Hindlimb muscle (tissue), 1 donor: ENCODE results near the gene ARR3. TPM values are rescaled to one million over a fixed set of nuclear protein-coding genes. Genes with fewer than 3 reads are reported as not detected.
A peak's percentile ranks its signal among the peaks of the same experiment; 100 is the strongest.
"Not testable (repeated sequence)": the region's sequence is repeated elsewhere in the genome, so short reads cannot be mapped to it uniquely, and the experiment has no call there.

Experiments used
- DNase-seq: peaks from one replicate; pipeline ENCODE4 v3.0.0-alpha.2; 2013
- polyA plus RNA-seq: library from polyadenylated mRNA; unstranded; fragments of 120-200 nt; gene quantifications from one replicate; pipeline ENCODE4 v1.2.1, GENCODE V29; 2013; ENCODE audit not compliant: insufficient read length

ARR3 gene
- polyA plus RNA-seq, 1 donor = 0.41 TPM

- DNase-seq = no peak
These were observed 13.8 kb downstream of the ARR3 start, which contains the start of gene RAB41 for GRCh38 chrX:70281951-70282350. TSS of gene RAB41 (plus strand) at chrX:70282172. CDS start at chrX:70282218, 46 bp downstream.

GRCh38 chrX:70289168-70289792, 21.1 kb downstream of the ARR3 start:
- no peak for DNase-seq

- peak; percentile 89 for DNase-seq
These were observed 21.9 kb downstream of the ARR3 start, which contains the start of the genes KIF4A and PDZD11 for GRCh38 chrX:70289793-70290770. TSS of gene KIF4A (plus strand) at chrX:70290104. CDS start at chrX:70290459, 355 bp downstream. TSS of gene PDZD11 (minus strand) at chrX:70289927. CDS start at chrX:70289341, 586 bp downstream.

- no peak for DNase-seq
These were observed 24.7 kb downstream of the ARR3 start for GRCh38 chrX:70292788-70293187.

GRCh38 chrX:70293621-70294020, 25.5 kb downstream of the ARR3 start:
- DNase-seq = no peak

- DNase-seq = no peak
These were observed 33.6 kb downstream of the ARR3 start for GRCh38 chrX:70301716-70302115.

- no peak for DNase-seq
These were observed 45.4 kb downstream of the ARR3 start for GRCh38 chrX:70313503-70313902.

GRCh38 chrX:70322784-70323183, 54.6 kb downstream of the ARR3 start:
- no peak for DNase-seq

- DNase-seq = not testable (repeated sequence)
These were observed 55.5 kb downstream of the ARR3 start for GRCh38 chrX:70323628-70324027.

GRCh38 chrX:70324326-70324725, 56.2 kb downstream of the ARR3 start:
- DNase-seq = no peak

- DNase-seq = no peak
These were observed 63.0 kb downstream of the ARR3 start for GRCh38 chrX:70331161-70331560.

Other genes starting within 250 kb of the ARR3 start
- gene AWAT2, start 218.4 kb upstream of the ARR3 start, polyA plus RNA-seq = not detected
- gene OTUD6A, start 205.9 kb upstream of the ARR3 start, polyA plus RNA-seq = not detected
- gene IGBP1, start 134.9 kb upstream of the ARR3 start, polyA plus RNA-seq = 117 TPM
- not detected for gene DGAT2L6, start 90.9 kb upstream of the ARR3 start, polyA plus RNA-seq
- not detected for gene AWAT1, start 33.7 kb upstream of the ARR3 start, polyA plus RNA-seq
- 0.25 TPM for gene P2RY4, start 8.1 kb upstream of the ARR3 start, polyA plus RNA-seq
- 0.36 TPM for gene RAB41, start 13.8 kb downstream of the ARR3 start, polyA plus RNA-seq
- 32.5 TPM for gene PDZD11, start 21.6 kb downstream of the ARR3 start, polyA plus RNA-seq
- gene KIF4A, start 21.8 kb downstream of the ARR3 start, polyA plus RNA-seq = 5.2 TPM
- 0.35 TPM for gene GDPD2, start 155.0 kb downstream of the ARR3 start, polyA plus RNA-seq
- 5.0 TPM for gene DLG3, start 176.5 kb downstream of the ARR3 start, polyA plus RNA-seq